T1000 (cell line): ENCODE measurements around the gene ARAP3.
"Not testable (repeated sequence)": the region's sequence is repeated elsewhere in the genome, so short reads cannot be mapped to it uniquely, and the experiment has no call there.

ENCODE experiments used
- DNase-seq: peaks from one replicate; lab custom pipeline; 2025; ENCODE audit warnings: mixed read lengths; lab: John Stamatoyannopoulos, UW

ARAP3 gene

DNA sequence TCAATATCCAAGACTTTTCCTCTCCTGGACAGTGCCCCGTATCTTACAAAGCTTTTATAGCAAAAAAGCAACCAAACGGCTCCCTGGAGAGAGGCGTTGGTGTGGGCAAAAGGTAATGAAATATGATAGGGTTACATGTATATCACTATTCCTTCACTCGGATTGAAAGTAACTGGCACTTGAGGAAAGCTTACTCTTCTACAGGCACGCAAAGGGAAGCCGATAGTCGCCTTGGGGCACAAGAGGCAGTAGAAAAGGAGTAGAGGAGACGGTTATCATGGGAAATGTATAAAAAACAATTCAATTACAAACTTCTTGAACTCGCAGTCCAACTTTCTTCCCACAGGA, 64.4 kb downstream of the ARAP3 start:
- no peak for DNase-seq

DNA sequence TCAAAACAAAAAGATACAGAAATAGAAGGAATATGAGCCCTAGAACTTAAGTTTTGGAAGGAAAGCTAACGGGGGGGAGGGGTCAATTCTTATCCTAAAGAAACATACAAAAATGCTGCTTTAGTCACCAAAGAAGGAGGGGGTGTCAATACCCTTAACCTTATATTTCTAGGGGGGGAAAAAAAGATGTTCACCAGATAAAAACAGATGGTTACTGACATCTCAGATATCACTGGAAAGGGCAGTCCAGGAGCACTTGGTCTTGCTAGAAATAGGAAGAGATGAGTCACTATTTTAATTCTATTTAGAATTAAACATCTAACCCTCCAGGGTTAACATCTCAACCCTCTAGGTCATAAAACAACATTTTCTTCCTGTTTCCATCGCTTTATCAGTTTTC, 64.9 kb downstream of the ARAP3 start:
- DNase-seq = no peak

GRCh38 chr5:141615991-141616720, 65.9 kb downstream of the ARAP3 start:
- DNase-seq = no peak

DNA sequence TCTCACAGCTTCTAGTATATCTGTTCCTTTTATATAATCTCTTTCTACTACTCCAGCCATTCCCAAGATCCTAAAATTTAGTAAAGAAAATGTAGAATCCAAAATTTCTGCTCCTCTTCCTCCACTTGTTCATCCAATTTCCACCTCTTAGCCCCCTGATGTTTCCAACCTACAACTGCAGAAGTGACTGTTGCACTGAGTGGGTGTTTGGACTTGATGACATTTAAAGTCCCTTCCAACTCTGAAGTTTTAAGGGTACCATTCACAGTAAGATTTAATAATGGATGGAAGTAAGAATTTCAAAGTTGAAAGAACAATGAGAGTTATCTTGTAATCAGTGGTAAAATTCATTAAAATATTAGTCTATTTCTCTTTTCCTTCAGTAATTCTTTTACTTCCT, 68.7 kb downstream of the ARAP3 start:
- DNase-seq = no peak

DNA sequence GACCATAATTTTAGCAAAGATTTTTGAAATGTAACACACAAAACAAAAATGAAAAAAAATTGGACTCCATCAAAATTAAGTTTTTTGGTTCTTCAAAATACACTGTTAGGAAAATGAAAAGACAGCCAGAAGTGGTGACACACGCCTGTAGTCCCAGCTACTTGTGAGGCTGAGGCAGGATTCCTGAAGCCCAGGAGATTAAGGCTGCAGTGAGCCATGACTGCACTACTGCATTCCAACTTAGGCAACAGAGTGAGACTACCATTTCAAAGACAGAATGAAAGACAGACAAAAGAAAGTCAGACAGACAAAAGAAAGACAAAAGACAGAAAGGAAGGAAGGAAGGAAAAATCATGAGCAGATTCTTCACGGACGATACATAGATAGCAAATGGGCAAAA, 70.7 kb downstream of the ARAP3 start:
- no peak for DNase-seq

GRCh38 chr5:141609921-141610320, 72.1 kb downstream of the ARAP3 start:
- not testable (repeated sequence) for DNase-seq

- no peak for DNase-seq
These were observed 73.0 kb downstream of the ARAP3 start for GRCh38 chr5:141609044-141609443.

DNA sequence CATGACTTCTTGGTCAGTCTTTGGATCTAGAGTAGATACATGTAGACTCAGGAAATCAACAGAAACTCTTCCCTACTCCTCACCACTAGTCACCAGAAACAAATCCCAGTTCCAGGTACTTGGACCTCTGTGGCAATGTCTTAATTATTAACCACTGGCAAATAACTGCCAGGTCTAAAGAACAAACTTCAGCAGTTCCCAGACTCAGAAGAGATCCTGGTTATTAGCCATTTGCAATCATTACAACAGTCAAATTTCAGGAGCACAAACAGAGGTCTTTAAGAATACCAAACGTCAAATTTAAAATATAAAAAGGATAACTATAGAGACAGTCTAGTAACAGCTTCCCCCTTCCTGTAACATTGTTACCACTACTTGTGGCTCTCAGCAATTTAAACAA, 73.5 kb downstream of the ARAP3 start:
- no peak for DNase-seq

DNA sequence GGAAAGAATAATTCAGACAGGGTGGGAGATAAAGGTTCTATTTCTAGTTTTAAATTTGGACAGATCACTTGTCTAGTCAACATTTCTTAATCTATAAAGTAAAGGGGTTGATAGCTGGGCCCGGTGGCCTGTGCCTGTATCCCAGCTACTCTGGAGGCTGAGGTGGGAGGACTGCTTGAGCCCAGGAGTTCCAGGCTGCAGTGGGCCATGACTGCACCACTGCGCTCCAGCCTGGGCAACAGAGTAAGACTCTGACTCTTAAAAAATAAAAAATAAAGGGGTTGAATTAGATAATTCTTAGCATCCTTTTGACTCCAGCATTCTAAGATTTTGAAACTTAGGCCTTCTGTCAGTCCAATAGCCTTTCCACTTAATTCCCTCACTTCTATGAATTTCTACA, 74.0 kb downstream of the ARAP3 start:
- DNase-seq = no peak

DNA sequence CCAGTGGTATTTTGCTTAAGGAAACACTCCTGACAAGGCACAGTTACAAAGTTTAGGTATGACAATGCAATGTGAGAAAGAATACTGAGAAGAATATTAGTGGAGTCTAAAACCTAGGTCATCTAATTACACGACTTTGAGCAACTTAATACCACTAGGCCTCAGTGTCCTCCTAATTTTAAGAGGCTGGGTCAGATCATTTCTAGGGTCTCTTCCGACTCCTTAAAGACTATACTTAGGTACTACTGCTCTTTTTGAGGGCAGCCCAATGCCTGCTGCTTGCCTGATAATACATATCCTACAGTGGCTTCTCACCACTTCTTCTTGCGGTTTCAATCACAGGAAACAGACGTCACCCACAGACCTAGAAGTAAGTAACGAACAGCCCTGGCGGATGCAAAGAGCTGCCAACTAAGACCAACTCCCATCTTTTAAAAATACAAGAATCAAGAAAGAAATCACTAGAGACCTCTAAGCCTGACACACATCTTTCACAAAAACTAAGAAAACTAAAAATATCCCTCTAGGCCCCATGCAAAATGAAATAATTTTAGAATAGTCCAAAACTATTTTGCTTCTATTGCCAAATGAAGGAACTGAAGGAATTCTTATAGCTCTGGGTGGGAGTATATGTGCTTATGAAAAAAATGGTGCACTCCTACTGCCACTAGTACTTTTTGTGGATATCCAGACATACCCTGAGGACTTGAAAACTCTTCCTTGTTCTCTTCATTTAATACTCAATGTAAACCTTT, 76.3 kb downstream of the ARAP3 start:
- no peak for DNase-seq

DNA sequence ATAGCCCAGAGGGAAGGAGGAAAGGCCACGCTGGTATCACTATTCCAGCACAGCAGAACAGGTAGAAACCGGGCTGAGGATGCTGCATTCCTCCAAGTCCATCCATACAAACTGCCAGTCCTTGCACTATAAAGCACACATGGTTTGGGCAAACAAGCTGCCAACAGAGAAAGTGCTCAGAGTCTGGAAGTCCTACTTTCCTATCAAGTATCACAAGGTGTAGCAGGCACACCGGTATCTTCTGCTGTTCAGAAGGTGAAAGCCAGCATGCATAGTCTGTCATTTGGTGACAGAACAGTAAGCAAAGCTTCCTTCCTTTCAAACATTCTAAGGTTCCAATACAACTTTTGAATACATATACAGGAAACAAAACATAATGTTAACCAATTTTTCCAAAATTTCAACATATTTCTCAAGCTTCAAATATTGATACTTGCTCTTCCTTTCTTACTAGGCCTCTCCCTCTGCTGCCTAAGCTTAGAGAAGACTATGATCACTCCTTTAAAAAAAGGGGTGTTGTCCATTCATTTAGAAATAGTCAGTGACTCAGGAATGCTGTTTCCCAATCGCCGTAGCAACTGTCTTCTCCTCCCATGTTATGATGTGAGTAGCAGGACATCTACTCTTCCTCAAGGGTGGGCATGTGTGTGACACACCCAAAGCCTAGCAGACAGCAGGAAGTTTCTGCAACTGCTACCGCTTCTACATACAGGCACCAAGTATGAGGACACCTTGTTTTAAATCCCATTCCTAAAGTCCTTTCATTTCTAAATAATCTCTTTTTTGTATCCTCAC, 77.9 kb downstream of the ARAP3 start:
- DNase-seq = peak; percentile 50
